Head of caudate nucleus (tissue), 42 donors: ENCODE results near the gene TMEM8B.

Source experiments
- DNase-seq, 42 donors: peaks; one replicate each; pipeline versions ENCODE4 v3.0.0 to v3.0.0-alpha.2; 2020 to 2021; ENCODE audit warnings: mixed read lengths in 7 of 42
- intact Hi-C: fragments of 100-400 bp; cut with DNase I; formaldehyde crosslinking; loops from one replicate; pipeline ENCODE4 v1.15.0; 2022

The TMEM8B gene

GRCh38 chr9:35808433-35808832, 20.6 kb upstream of the TMEM8B start:
- DNase-seq, result no peak
- intact Hi-C loops, result no loop called here

- DNase-seq, result no peak
- intact Hi-C loops, result no loop called here
These were observed 18.9 kb upstream of the TMEM8B start for GRCh38 chr9:35810122-35810521.

GRCh38 chr9:35811381-35812024, 17.5 kb upstream of the TMEM8B start:
- DNase-seq, result peak in 21 of 42 donors; percentile 18 to 67 (median 28)
- intact Hi-C loops, result no loop called here

GRCh38 chr9:35812025-35812602, 16.9 kb upstream of the TMEM8B start, which contains the start of gene SPAG8:
SPAG8 (minus strand) TSS chr9:35812262; CDS start chr9:35812147, 115 bp downstream.
- intact Hi-C loops, result no loop called here
- DNase-seq, result peak; percentile 91 to 99 (median 96)

- intact Hi-C loops, result no loop called here
- DNase-seq, result no peak
These were observed 15.5 kb upstream of the TMEM8B start for GRCh38 chr9:35813434-35814105.

- intact Hi-C loops, result no loop called here
These were observed 14.8 kb upstream of the TMEM8B start for GRCh38 chr9:35814106-35814840.

DNA sequence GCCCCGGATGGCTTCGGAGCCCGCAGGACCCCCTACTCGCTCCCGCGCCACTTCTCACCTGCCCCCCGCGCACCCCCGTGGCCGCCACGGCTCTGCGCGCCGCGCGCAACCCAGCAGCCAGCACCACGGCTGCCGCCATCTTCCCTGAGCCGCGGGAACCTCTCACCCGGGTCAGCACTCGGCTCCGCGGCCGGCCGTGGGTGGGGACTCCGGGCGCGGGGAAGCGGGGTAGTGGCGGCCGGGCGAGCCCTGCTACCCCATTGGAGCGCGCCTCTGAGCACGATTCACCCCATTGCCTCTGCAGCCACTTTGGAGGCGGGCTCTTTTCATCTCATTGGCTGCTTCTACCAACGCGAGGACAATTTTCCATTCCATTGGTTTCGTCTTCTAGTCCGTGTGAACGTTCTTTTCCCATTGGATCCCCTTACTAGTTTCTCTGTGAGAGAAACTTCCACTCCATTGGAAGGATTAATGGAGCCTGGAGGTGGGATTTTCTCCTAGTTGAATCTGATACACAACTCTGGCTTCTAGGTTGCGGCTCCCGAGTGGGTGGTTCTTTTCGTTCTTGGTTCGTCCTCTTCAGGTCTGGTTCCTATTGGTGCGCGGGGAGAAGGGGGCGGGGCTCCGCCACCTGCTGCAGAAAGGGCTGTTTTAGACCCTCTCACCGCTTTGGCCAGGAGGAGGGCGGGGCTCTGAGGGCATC, 14.0 kb upstream of the TMEM8B start, which contains the start of gene HINT2:
TSS of gene HINT2 (minus strand) at position 202 of the 703 bp plus-strand sequence. CDS start at position 139, 63 bp downstream.
- intact Hi-C loops, result no loop called here
- DNase-seq, result peak; percentile 91 to 99 (median 96)

More at GRCh38 chr9:35814106-35814840, 14.8 kb upstream of the TMEM8B start:
- DNase-seq, result peak; percentile 26 to 85 (median 66)

DNA sequence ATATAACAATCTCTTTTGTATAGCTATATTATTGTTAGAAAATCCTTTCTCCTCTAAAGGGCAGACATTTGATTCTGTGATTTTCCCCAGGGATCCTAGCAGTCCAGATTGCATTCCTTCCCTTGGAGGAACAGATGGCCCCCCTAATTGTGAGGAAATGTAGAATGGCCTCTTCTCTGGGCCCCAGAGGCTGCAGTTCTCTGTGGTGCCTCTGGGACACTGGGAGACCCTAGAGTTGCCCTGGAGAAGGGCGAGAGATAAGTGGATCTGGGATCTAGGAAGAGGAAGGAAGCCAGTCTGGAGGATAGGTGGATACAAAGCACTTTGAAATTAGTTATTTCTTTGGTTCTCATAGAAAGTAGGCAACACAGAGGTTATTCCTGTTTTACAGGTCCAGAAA, 12.3 kb upstream of the TMEM8B start:
- intact Hi-C loops, result no loop called here

GRCh38 chr9:35818341-35818740, 10.7 kb upstream of the TMEM8B start:
- no peak for DNase-seq
- intact Hi-C loops, result no loop called here

More for the DNA sequence above, 12.3 kb upstream of the TMEM8B start:
- DNase-seq, result no peak

DNA sequence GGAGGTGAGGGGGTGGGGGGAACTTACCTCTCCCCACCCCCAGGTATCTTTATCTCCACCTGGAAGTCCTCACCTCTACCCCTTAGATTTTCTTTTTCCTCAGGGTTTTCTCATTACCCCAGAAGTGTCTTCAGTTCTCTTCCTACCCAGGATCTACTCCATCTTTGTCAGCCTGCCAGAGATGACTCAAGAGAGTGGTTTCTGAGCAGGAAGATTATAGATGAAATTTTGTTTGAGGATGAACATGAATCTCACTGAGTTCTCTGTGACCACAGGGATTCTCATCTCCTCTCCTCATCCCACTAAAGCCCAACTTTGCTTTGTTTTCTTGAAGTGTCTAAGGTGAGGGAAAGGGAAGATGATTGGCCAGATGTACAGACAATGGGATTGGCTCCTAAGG, 9.0 kb upstream of the TMEM8B start:
- DNase-seq, result no peak
- intact Hi-C loops, result no loop called here

DNA sequence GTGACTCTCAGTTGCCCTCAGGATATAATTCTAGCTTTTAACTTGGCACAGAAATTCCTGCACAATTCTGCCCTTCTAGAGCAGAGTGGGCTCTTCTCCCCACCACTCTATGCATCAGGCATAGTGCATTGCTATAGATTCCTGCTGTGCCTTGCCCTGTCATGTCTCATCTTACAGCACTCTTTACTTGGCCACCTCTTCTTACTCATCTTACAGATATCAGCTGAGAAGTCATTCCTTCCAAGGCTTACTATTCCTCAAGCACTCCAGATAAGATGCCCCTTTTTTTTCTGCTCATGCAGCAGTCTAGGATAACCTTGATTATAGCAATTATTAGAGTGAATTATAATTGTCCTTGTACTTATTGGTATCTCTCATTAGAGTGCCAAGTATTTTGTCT, 6.1 kb upstream of the TMEM8B start:
- DNase-seq, result no peak
- intact Hi-C loops, result no loop called here

GRCh38 chr9:35826071-35826701, 2.8 kb upstream of the TMEM8B start:
- peak in 15 of 42 donors; percentile 8 to 62 (median 39) for DNase-seq
- intact Hi-C loops, result no loop called here

DNA sequence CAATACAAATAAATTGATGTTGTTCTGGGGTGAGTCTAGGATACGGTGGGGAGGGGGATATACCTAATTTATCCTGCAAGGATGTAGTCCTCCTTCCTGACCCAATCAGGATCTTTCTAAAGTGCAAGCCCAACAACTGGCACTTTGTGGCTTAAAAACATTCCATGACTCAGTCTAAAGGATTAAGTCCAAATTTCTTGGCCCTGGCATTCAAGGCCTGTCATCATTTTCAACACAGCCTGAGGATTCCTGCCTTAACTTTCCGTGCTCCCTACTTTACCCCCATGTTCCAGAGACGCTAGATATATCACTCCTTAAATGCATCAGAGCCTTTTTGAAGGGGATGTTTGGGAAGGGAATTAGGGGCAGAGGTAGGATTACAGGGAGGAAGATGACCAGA, 1.5 kb upstream of the TMEM8B start:
- no peak for DNase-seq
- intact Hi-C loops, result no loop called here

- intact Hi-C loops, result no loop called here
- DNase-seq, result peak in 19 of 42 donors; percentile 12 to 49 (median 27)
These were observed 328 bp upstream of the TMEM8B start, which contains the start of gene FAM221B for GRCh38 chr9:35828716-35829083. FAM221B (minus strand) TSS chr9:35828732; CDS start chr9:35826161, 2,571 bp downstream.

DNA sequence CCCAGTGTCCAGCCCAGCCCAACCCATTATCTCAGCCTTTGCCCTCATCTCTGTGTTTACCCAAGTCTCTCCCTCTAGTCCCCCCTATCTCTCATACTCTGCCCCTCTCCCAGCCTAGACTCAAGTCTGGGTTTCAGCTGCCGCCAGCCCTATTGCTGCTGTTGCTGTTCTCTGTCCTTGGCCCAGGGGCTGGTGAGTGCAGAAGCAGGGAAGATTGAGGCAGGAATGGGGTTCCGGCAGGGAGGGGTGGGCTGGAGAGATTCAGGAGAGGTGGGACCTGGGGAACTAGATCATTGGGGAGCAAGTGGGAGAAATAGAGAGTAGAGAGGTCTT, 702 bp downstream of the TMEM8B start:
- DNase-seq, result peak in 6 of 42 donors; percentile 17 to 43 (median 28)
- intact Hi-C loops, result no loop called here

- DNase-seq, result no peak
- intact Hi-C loops, result no loop called here
These were observed 2.0 kb downstream of the TMEM8B start for GRCh38 chr9:35831040-35831439.

DNA sequence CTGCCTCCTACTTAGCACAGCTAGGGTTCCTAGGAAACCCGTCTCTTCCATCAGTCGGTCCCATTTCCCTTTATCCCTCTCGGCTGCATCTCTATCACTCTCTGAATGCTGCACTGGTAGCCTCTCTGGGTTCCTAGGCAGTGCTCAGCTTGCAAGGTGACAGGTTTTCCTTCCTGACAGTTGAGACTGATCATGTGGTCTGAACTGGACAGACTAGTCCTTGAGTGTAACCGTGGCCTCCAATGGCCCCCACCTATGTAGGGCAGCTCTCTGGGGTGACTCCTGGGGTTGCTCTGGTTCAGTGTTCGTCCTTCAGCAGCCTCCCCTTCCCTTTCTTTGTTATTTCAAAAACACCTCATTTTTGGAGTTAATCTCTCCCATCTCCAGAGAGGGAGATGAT, 3.8 kb downstream of the TMEM8B start:
- intact Hi-C loops, result no loop called here
- no peak for DNase-seq
